ENCODE data around the gene GPR142.

Gene GPR142

DNA sequence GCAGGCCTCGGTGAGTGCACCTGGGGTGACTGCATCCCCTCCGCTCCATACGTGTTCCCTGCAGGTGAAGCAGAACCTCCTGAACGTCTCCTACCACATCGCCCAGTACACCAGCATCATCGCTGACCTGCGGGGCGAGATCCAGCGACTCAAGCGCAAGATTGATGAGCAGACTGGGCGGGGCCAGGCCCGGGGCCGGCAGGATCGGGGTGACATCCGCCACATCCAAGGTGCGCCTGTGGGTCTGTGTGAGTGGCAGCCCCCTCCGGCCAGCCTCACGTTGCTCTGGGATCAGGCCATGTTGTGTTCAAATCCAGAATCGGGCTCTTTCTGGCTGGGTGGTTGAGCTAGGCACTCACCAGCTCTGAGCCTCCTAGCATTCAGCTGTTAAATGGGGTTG, 18.2 kb upstream of the GPR142 start:
- TF ChIP-seq ZBTB7A (IDR thresholded peaks at IDR 0.05; ENCODE audit: low read depth): no peak
- no peak for TF ChIP-seq FOXM1 (IDR thresholded peaks at IDR 0.05; ENCODE audit: borderline replicate concordance, low read depth)
- TF ChIP-seq CREB1 (IDR thresholded peaks at IDR 0.05; ENCODE audit: low read depth): no peak
- TF ChIP-seq CEBPB (IDR thresholded peaks at IDR 0.05): no peak
- TF ChIP-seq, protein P1, sequence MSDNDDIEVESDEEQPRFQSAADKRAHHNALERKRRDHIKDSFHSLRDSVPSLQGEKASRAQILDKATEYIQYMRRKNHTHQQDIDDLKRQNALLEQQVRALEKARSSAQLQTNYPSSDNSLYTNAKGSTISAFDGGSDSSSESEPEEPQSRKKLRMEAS (IDR thresholded peaks at IDR 0.05): no peak
- TF ChIP-seq YY1 (IDR thresholded peaks at IDR 0.05; ENCODE audit: low read depth): no peak
- TF ChIP-seq TEAD4 (IDR thresholded peaks at IDR 0.05): no peak
- no peak for TF ChIP-seq TAF1 (IDR thresholded peaks at IDR 0.05; ENCODE audit: low read depth)
- TF ChIP-seq TCF12 (IDR thresholded peaks at IDR 0.05; ENCODE audit: low read depth): no peak
- TF ChIP-seq REST (IDR thresholded peaks at IDR 0.05; ENCODE audit: low read depth): no peak
- no peak for TF ChIP-seq NFIC (IDR thresholded peaks at IDR 0.05)
- TF ChIP-seq EP300 (IDR thresholded peaks at IDR 0.05; ENCODE audit: borderline replicate concordance): no peak
- TF ChIP-seq EGR1 (IDR thresholded peaks at IDR 0.05): no peak
- no peak for TF ChIP-seq USF1 (IDR thresholded peaks at IDR 0.05)
- no peak for TF ChIP-seq RAD21 (IDR thresholded peaks at IDR 0.05; ENCODE audit: low read depth)

DNA sequence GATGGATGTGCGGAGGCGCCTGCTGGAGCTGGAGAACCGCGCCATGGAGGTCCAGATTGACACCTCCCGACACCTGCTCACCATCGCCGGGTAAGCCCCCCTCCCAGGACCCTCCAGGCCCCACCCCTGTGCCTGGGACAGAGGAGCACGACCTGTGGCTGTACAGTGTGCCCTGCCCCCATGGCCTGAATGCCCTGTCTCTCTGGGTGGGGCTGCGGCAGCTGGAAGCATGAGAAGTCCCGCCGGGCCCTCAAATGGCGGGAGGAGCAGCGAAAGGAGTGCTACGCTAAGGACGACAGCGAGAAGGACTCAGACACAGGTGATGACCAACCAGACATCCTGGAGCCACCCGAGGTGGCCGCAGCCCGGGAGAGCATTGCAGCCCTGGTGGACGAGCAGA, 16.8 kb upstream of the GPR142 start:
- TF ChIP-seq EP300 (IDR thresholded peaks at IDR 0.05; ENCODE audit: borderline replicate concordance) (no peak), REST (IDR thresholded peaks at IDR 0.05; ENCODE audit: low read depth) (no peak), ZBTB7A (IDR thresholded peaks at IDR 0.05; ENCODE audit: low read depth) (no peak), RAD21 (IDR thresholded peaks at IDR 0.05; ENCODE audit: low read depth) (no peak), CREB1 (IDR thresholded peaks at IDR 0.05; ENCODE audit: low read depth) (no peak), TEAD4 (IDR thresholded peaks at IDR 0.05) (no peak), CEBPB (IDR thresholded peaks at IDR 0.05) (no peak), FOXM1 (IDR thresholded peaks at IDR 0.05; ENCODE audit: borderline replicate concordance, low read depth) (no peak), EGR1 (IDR thresholded peaks at IDR 0.05) (no peak), TAF1 (IDR thresholded peaks at IDR 0.05; ENCODE audit: low read depth) (no peak), TCF12 (IDR thresholded peaks at IDR 0.05; ENCODE audit: low read depth) (no peak)
- TF ChIP-seq, protein P1 (IDR thresholded peaks at IDR 0.05): no peak

DNA sequence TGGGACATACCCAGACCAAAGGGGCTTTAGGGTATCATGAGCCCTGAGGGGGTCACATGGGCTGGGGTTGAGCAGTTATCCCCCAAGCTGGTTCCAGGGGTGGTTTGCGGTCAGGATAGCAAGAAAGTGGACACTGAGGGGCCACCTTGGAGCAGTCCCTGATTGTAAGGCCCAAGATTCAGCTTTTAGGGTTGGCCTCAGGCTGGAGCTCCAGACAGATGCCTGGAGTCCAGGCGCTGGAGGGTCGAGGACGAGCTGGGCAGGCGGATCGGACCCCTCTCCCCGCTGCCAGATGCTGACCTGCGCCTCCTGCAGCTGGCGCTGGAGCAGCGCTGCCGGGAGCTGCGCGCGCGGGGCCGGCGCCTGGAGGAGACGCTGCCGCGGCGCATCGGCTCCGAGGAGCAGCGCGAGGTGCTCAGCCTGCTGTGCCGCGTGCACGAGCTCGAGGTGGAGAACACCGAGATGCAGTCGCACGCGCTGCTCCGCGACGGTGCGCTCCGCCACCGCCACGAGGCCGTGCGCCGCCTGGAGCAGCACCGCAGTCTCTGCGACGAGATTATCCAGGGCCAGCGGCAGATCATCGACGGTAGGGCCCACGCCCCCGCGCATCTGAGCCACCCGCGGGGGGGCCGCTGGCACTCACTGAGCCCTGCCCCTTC, 15.6 kb upstream of the GPR142 start:
- TF ChIP-seq EP300 (IDR thresholded peaks at IDR 0.05; ENCODE audit: borderline replicate concordance): no peak
- no peak for TF ChIP-seq ZBTB7A (IDR thresholded peaks at IDR 0.05; ENCODE audit: low read depth)
- no peak for TF ChIP-seq TEAD4 (IDR thresholded peaks at IDR 0.05)
- TF ChIP-seq FOXM1 (IDR thresholded peaks at IDR 0.05; ENCODE audit: borderline replicate concordance, low read depth): no peak
- TF ChIP-seq, protein P1 (IDR thresholded peaks at IDR 0.05): peak; percentile 49; the same call in 1 of the 2 replicates

GRCh38 chr17:74353446-74354060, 13.8 kb upstream of the GPR142 start:
- TF ChIP-seq EP300 (IDR thresholded peaks at IDR 0.05; ENCODE audit: borderline replicate concordance) (no peak), YY1 (IDR thresholded peaks at IDR 0.05; ENCODE audit: low read depth) (no peak), FOXM1 (IDR thresholded peaks at IDR 0.05; ENCODE audit: borderline replicate concordance, low read depth) (no peak), CREB1 (IDR thresholded peaks at IDR 0.05; ENCODE audit: low read depth) (no peak), ZBTB7A (IDR thresholded peaks at IDR 0.05; ENCODE audit: low read depth) (no peak), USF1 (IDR thresholded peaks at IDR 0.05) (no peak)
- TF ChIP-seq, protein P1 (IDR thresholded peaks at IDR 0.05): no peak

DNA sequence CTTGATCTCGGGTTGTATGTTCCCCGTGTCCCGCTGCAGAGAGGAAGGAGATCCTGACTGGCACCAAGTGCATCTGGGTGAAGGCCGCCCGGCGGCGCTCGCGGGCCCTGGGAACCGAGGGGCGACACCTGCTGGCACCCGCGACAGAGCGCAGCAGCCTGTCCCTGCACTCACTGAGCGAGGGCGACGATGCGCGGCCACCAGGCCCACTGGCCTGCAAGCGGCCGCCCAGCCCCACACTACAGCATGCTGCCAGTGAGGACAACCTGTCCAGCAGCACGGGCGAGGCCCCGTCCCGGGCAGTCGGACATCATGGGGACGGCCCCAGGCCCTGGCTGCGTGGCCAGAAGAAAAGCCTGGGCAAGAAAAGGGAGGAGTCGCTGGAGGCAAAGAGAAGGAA, 13.2 kb upstream of the GPR142 start:
- no peak for TF ChIP-seq CEBPB (IDR thresholded peaks at IDR 0.05)
- TF ChIP-seq FOXM1 (IDR thresholded peaks at IDR 0.05; ENCODE audit: borderline replicate concordance, low read depth): no peak
- TF ChIP-seq RAD21 (IDR thresholded peaks at IDR 0.05; ENCODE audit: low read depth): peak; percentile 47; the same call in 1 of the 2 replicates
- no peak for TF ChIP-seq USF1 (IDR thresholded peaks at IDR 0.05)
- TF ChIP-seq REST (IDR thresholded peaks at IDR 0.05; ENCODE audit: low read depth): no peak

Measured in Ishikawa (cell line).